ENCODE measurements around the gene HTRA3. TPM values are rescaled to one million over a fixed set of nuclear protein-coding genes. Genes with fewer than 3 reads are reported as not detected.

Gene HTRA3
- total RNA-seq, 1 donor from 2014 or later, result 131 TPM

- intact Hi-C loops (cut with DNase I), result loop anchor here (2.0 kb wide), 2 partner anchors 32 to 128 kb away; no protein-coding TSS in a partner anchor
- peak; percentile 93 for DNase-seq (ENCODE audit: missing footprints)
- peak; percentile 80 for ATAC-seq
Observed at GRCh38 chr4:8274765-8275547, 5.4 kb downstream of the HTRA3 start.

- intact Hi-C loops (cut with DNase I), result loop anchor here (2.0 kb wide), 2 partner anchors 31 to 127 kb away; no protein-coding TSS in a partner anchor
- DNase-seq (ENCODE audit: missing footprints), result peak; percentile 11
Observed at GRCh38 chr4:8275548-8275910, 6.0 kb downstream of the HTRA3 start.

GRCh38 chr4:8276358-8277240 is 7.0 kb downstream of the HTRA3 start:
- intact Hi-C loops (cut with DNase I), result no loop called here
- ATAC-seq, result peak; percentile 23

More at GRCh38 chr4:8275548-8275910, 6.0 kb downstream of the HTRA3 start:
- no peak for ATAC-seq

GRCh38 chr4:8277356-8278008 is 7.9 kb downstream of the HTRA3 start:
- intact Hi-C loops (cut with DNase I), result no loop called here
- DNase-seq (ENCODE audit: missing footprints) (peak; percentile 40), ATAC-seq (no peak)

More at GRCh38 chr4:8276358-8277240, 7.0 kb downstream of the HTRA3 start:
- peak; percentile 85 for DNase-seq (ENCODE audit: missing footprints)

GRCh38 chr4:8278009-8278395 is 8.4 kb downstream of the HTRA3 start:
- ATAC-seq (no peak), DNase-seq (ENCODE audit: missing footprints) (peak; percentile 65)
- intact Hi-C loops (cut with DNase I), result no loop called here

GRCh38 chr4:8278421-8279287 is 9.1 kb downstream of the HTRA3 start:
- no peak for ATAC-seq
- intact Hi-C loops (cut with DNase I), result no loop called here
- DNase-seq (ENCODE audit: missing footprints), result peak; percentile 75

- no peak for ATAC-seq
- DNase-seq (ENCODE audit: missing footprints), result peak; percentile 31
- intact Hi-C loops (cut with DNase I), result loop anchor here (2.0 kb wide), 1 partner anchor 61 kb away; no protein-coding TSS in a partner anchor
Observed at GRCh38 chr4:8279321-8280157, 10.0 kb downstream of the HTRA3 start.

GRCh38 chr4:8280158-8280875 is 10.8 kb downstream of the HTRA3 start:
- DNase-seq (ENCODE audit: missing footprints) (peak; percentile 70), ATAC-seq (no peak)
- intact Hi-C loops (cut with DNase I), result loop anchor here (2.0 kb wide), 1 partner anchor 60 kb away; no protein-coding TSS in a partner anchor

- intact Hi-C loops (cut with DNase I), result loop anchor here (2.0 kb wide), 1 partner anchor 60 kb away; no protein-coding TSS in a partner anchor
- DNase-seq (ENCODE audit: missing footprints) (no peak), ATAC-seq (no peak)
Observed at GRCh38 chr4:8280876-8281440, 11.4 kb downstream of the HTRA3 start.

- peak; percentile 92 for DNase-seq (ENCODE audit: missing footprints)
- ATAC-seq, result peak; percentile 77
- intact Hi-C loops (cut with DNase I), result loop anchor here (2.0 kb wide), 1 partner anchor 59 kb away; no protein-coding TSS in a partner anchor
Observed at GRCh38 chr4:8281519-8282133, 12.1 kb downstream of the HTRA3 start.

GRCh38 chr4:8282134-8282641 is 12.6 kb downstream of the HTRA3 start:
- peak; percentile 57 for DNase-seq (ENCODE audit: missing footprints)
- ATAC-seq, result no peak
- intact Hi-C loops (cut with DNase I), result no loop called here

- DNase-seq (ENCODE audit: missing footprints) (peak; percentile 63), ATAC-seq (no peak)
- intact Hi-C loops (cut with DNase I), result no loop called here
Observed at GRCh38 chr4:8282742-8283141, 13.2 kb downstream of the HTRA3 start.

GRCh38 chr4:8283161-8283560 is 13.6 kb downstream of the HTRA3 start:
- DNase-seq (ENCODE audit: missing footprints) (peak; percentile 35), ATAC-seq (no peak)
- intact Hi-C loops (cut with DNase I), result no loop called here

- DNase-seq (ENCODE audit: missing footprints) (peak; percentile 78), ATAC-seq (no peak)
- intact Hi-C loops (cut with DNase I), result no loop called here
Observed at GRCh38 chr4:8283631-8284121, 14.1 kb downstream of the HTRA3 start.

- ATAC-seq (no peak), DNase-seq (ENCODE audit: missing footprints) (peak; percentile 54)
- intact Hi-C loops (cut with DNase I), result no loop called here
Observed at GRCh38 chr4:8284391-8284790, 14.8 kb downstream of the HTRA3 start.
